Liver (tissue), 9 donors: Measurements from ENCODE around the gene CSAD. TPM values are rescaled to one million over a fixed set of nuclear protein-coding genes. Genes with fewer than 3 reads are reported as not detected.

Source experiments
- DNase-seq: peaks from one replicate; pipeline ENCODE4 v3.0.0-alpha.2; 2017; ENCODE audit warnings: low spot score
- H3K27ac ChIP-seq, 2 donors: one replicate each; pipeline ENCODE4 v1.7.0; 2013; ENCODE audit warnings: inconsistent platforms in 2 of 2, low read length in 2 of 2, control low read depth in 1 of 2, low read depth in 1 of 2, mild to moderate bottlenecking in 1 of 2
- H3K27me3 ChIP-seq, 4 donors: one replicate each; pipeline versions ENCODE4 v1.6.1 to v1.7.0; 2013; ENCODE audit warnings: low read length in 3 of 4, inconsistent platforms in 1 of 4, mild to moderate bottlenecking in 1 of 4, moderate library complexity in 1 of 4; ENCODE audit not compliant: control insufficient read depth in 4 of 4, insufficient read depth in 4 of 4
- H3K36me3 ChIP-seq, 4 donors: one replicate each; pipeline versions ENCODE4 v1.6.1 to v1.7.0; 2013; ENCODE audit warnings: low read length in 3 of 4, mild to moderate bottlenecking in 3 of 4, low read depth in 1 of 4, moderate library complexity in 1 of 4; ENCODE audit not compliant: control insufficient read depth in 4 of 4, insufficient read depth in 3 of 4
- H3K4me1 ChIP-seq, 4 donors: one replicate each; pipeline versions ENCODE4 v1.6.1 to v1.7.0; 2013; ENCODE audit warnings: low read length in 3 of 4, mild to moderate bottlenecking in 3 of 4, moderate library complexity in 1 of 4; ENCODE audit not compliant: control insufficient read depth in 4 of 4, insufficient read depth in 4 of 4
- H3K4me3 ChIP-seq, 3 donors: one replicate each; pipeline versions ENCODE4 v1.6.1 to v1.7.0; 2013; ENCODE audit warnings: low read length in 3 of 3, control low read depth in 1 of 3, low read depth in 1 of 3, mild to moderate bottlenecking in 1 of 3
- H3K9ac ChIP-seq, 2 donors: one replicate each; pipeline ENCODE4 v1.7.0; 2013; ENCODE audit warnings: low read length in 2 of 2, mild to moderate bottlenecking in 2 of 2, moderate library complexity in 2 of 2, control low read depth in 1 of 2, low read depth in 1 of 2
- H3K9me3 ChIP-seq, 4 donors: one replicate each; pipeline versions ENCODE4 v1.6.1 to v1.7.0; 2013; ENCODE audit warnings: low read length in 3 of 4; ENCODE audit not compliant: control insufficient read depth in 4 of 4
- ATF3 ChIP-seq: IDR thresholded peaks from 2 replicates; pipeline ENCODE4 v1.6.1; 2016; ENCODE audit warnings: antibody characterized with exemption
- CTCF ChIP-seq: fragments of 150-350 bp; IDR thresholded peaks from 2 replicates; pipeline ENCODE4 v1.5.1; 2017; ENCODE audit warnings: improper control_type of control experiment, low read depth, low read length; ENCODE audit not compliant: missing input control
- EGR1 ChIP-seq, 2 donors: IDR thresholded peaks; 2 replicates each; pipeline ENCODE4 v1.6.1; 2016 to 2018; ENCODE audit warnings: antibody characterized with exemption in 2 of 2, low read depth in 2 of 2
- FOXA1 ChIP-seq: IDR thresholded peaks from 2 replicates; pipeline ENCODE4 v1.6.1; 2016; ENCODE audit warnings: antibody characterized with exemption
- FOXA2 ChIP-seq: IDR thresholded peaks from 2 replicates; pipeline ENCODE4 v1.6.1; 2016; ENCODE audit warnings: antibody characterized with exemption
- GABPA ChIP-seq, 2 donors: IDR thresholded peaks in 1 of 2; conservative IDR thresholded peaks in 1 of 2; 2 replicates each; pipeline ENCODE4 v1.6.1; 2016; ENCODE audit warnings: antibody characterized with exemption in 2 of 2, mild to moderate bottlenecking in 1 of 2, moderate library complexity in 1 of 2
- HNF4A ChIP-seq, 2 donors: conservative IDR thresholded peaks; 2 replicates each; pipeline ENCODE4 v1.6.1; 2016; ENCODE audit warnings: antibody characterized with exemption in 2 of 2, mild to moderate bottlenecking in 2 of 2
- HNF4G ChIP-seq: IDR thresholded peaks from 2 replicates; pipeline ENCODE4 v1.6.1; 2016; ENCODE audit warnings: antibody characterized with exemption
- JUND ChIP-seq, 2 donors: IDR thresholded peaks; 2 replicates each; pipeline ENCODE4 v1.6.1; 2016; ENCODE audit warnings: antibody characterized with exemption in 2 of 2
- NR2F2 ChIP-seq: IDR thresholded peaks from 2 replicates; pipeline ENCODE4 v1.6.1; 2016; ENCODE audit warnings: antibody characterized with exemption
- RAD21 ChIP-seq, 2 donors: IDR thresholded peaks; 2 replicates each; pipeline ENCODE4 v1.6.1; 2016; ENCODE audit warnings: antibody characterized with exemption in 2 of 2, mild to moderate bottlenecking in 2 of 2
- RXRA ChIP-seq, 2 donors: IDR thresholded peaks; 2 replicates each; pipeline ENCODE4 v1.6.1; 2017 to 2018; ENCODE audit warnings: antibody characterized with exemption in 2 of 2, mild to moderate bottlenecking in 1 of 2
- SP1 ChIP-seq: IDR thresholded peaks from 2 replicates; pipeline ENCODE4 v1.6.1; 2018; ENCODE audit warnings: antibody characterized with exemption, mild to moderate bottlenecking
- TAF1 ChIP-seq: conservative IDR thresholded peaks from 2 replicates; pipeline ENCODE4 v1.6.1; 2016; ENCODE audit warnings: antibody characterized with exemption, mild to moderate bottlenecking
- YY1 ChIP-seq: IDR thresholded peaks from 2 replicates; pipeline ENCODE4 v1.6.1; 2016; ENCODE audit warnings: antibody characterized with exemption, mild to moderate bottlenecking
- WGBS: extraction: QIAGEN DNeasy Blood & Tissue Kit; methylation state at CpG from one replicate; pipeline ENCODE4 v1.1.7; 2013; 5-methylcytosine and 5-hydroxymethylcytosine counted together
- polyA plus RNA-seq, 2 donors: library from polyadenylated mRNA; stranded (reverse) in 1 of 2; unstranded in 1 of 2; fragments of 200-250 nt in 1 of 2; fragments of >200 nt in 1 of 2; fragmentation: Nextera tagmentation in 1 of 2; extraction: Ambion mirVana in 1 of 2; gene quantifications; one replicate each; pipeline versions ENCODE4 v1.2.1 to v1.2.3, GENCODE V29; 2013 to 2015
- total RNA-seq, 2 donors: library from RNA; depleted of rRNA; stranded (reverse); fragments of >200 nt; gene quantifications; one replicate each; pipeline ENCODE4 v1.2.3, GENCODE V29; 2014
- TF ChIP-seq, protein P1 (sequence below): IDR thresholded peaks from 2 replicates; pipeline ENCODE4 v1.6.1; 2016; ENCODE audit warnings: antibody characterized with exemption
- TF ChIP-seq, protein P2 (sequence below): IDR thresholded peaks from 2 replicates; pipeline ENCODE4 v1.6.1; 2016; ENCODE audit warnings: antibody characterized with exemption
- TF ChIP-seq, protein P3 (sequence below): IDR thresholded peaks from 2 replicates; pipeline ENCODE4 v1.6.1; 2016; ENCODE audit warnings: antibody characterized with exemption, mild to moderate bottlenecking
- donor health status: healthy.
- donor health status: healthy.
- donor health status: healthy.
- donor health status: healthy.
- donor health status: healthy.

Gene CSAD
- total and polyA plus RNA-seq, 4 donors, result 4.4 to 41.5 (median 35.1) TPM

DNA sequence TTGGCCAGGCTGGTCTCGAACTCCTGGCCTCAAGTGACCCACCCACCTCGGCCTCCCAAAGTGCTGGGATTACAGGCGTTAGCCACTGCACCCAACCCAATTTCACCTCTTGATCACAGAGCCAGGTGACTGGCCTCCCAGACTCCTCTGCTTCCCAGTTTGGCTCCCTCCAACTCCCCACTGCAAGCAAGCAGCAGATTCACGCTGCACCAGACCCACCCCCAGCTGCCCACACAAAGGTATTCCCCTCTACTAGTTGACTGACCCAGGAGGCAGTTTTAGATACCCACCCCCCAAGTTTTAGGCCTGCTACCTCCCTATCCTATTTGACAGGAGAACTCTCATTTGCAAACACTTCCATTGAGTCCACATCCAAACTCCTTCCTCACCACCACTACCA lies 46.1 kb upstream of the CSAD start:
- Histone ChIP-seq H3K4me1 (peaks cover 0 to 11% (median 0%) of the 10 kb centered on the region in 4 donors), H3K9ac (no peak overlapping the region), H3K27ac (no peak overlapping the region), H3K4me3 (no peak overlapping the region), H3K9me3 (no peaks in the 10 kb centered on the region), H3K27me3 (no peaks in the 10 kb centered on the region), H3K36me3 (no peaks in the 10 kb centered on the region)
- no peak for DNase-seq
- 90% methylated on average over 4 of the region's 4 CpGs for WGBS
- TF ChIP-seq RAD21 (IDR thresholded peaks at IDR 0.05) (no peak), ATF3 (no peak), HNF4G (no peak), GABPA (IDR thresholded peaks at IDR 0.05 in 1 of 2, conservative IDR thresholded peaks at IDR 0.05 in 1 of 2) (no peak), JUND (IDR thresholded peaks at IDR 0.05) (no peak), YY1 (no peak), SP1 (no peak), FOXA2 (no peak), TAF1 (no peak), HNF4A (conservative IDR thresholded peaks at IDR 0.05) (no peak), FOXA1 (no peak), EGR1 (IDR thresholded peaks at IDR 0.05; ENCODE audit: low read depth in 2 of 2) (no peak), RXRA (IDR thresholded peaks at IDR 0.05) (no peak), CTCF (no peak), NR2F2 (no peak)
- TF ChIP-seq, protein P1, sequence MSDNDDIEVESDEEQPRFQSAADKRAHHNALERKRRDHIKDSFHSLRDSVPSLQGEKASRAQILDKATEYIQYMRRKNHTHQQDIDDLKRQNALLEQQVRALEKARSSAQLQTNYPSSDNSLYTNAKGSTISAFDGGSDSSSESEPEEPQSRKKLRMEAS, result no peak
- TF ChIP-seq, protein P2, sequence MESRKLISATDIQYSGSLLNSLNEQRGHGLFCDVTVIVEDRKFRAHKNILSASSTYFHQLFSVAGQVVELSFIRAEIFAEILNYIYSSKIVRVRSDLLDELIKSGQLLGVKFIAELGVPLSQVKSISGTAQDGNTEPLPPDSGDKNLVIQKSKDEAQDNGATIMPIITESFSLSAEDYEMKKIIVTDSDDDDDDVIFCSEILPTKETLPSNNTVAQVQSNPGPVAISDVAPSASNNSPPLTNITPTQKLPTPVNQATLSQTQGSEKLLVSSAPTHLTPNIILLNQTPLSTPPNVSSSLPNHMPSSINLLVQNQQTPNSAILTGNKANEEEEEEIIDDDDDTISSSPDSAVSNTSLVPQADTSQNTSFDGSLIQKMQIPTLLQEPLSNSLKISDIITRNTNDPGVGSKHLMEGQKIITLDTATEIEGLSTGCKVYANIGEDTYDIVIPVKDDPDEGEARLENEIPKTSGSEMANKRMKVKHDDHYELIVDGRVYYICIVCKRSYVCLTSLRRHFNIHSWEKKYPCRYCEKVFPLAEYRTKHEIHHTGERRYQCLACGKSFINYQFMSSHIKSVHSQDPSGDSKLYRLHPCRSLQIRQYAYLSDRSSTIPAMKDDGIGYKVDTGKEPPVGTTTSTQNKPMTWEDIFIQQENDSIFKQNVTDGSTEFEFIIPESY, result no peak
- TF ChIP-seq, protein P3, sequence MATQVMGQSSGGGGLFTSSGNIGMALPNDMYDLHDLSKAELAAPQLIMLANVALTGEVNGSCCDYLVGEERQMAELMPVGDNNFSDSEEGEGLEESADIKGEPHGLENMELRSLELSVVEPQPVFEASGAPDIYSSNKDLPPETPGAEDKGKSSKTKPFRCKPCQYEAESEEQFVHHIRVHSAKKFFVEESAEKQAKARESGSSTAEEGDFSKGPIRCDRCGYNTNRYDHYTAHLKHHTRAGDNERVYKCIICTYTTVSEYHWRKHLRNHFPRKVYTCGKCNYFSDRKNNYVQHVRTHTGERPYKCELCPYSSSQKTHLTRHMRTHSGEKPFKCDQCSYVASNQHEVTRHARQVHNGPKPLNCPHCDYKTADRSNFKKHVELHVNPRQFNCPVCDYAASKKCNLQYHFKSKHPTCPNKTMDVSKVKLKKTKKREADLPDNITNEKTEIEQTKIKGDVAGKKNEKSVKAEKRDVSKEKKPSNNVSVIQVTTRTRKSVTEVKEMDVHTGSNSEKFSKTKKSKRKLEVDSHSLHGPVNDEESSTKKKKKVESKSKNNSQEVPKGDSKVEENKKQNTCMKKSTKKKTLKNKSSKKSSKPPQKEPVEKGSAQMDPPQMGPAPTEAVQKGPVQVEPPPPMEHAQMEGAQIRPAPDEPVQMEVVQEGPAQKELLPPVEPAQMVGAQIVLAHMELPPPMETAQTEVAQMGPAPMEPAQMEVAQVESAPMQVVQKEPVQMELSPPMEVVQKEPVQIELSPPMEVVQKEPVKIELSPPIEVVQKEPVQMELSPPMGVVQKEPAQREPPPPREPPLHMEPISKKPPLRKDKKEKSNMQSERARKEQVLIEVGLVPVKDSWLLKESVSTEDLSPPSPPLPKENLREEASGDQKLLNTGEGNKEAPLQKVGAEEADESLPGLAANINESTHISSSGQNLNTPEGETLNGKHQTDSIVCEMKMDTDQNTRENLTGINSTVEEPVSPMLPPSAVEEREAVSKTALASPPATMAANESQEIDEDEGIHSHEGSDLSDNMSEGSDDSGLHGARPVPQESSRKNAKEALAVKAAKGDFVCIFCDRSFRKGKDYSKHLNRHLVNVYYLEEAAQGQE, result no peak
